ENCODE data around the gene RAB33B.

RAB33B gene

DNA sequence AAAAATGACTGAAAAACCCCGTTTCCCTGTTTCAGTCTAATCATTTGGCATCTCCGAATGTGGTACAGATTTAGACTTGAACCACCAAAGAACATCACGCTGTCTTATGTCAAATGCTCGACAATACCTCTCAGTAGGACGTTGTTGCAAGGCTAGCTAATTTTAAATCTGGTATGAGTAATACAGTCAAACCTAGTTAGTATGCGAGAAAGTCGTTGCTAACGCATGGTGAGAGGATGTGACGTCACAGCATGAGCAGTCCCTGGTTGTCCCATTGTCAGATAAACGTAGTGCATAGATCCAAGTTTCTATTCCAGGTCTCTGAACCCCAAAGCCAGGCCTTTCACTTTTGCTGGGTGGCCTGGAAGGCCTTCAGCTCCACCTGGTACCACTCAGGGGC lies 57.4 kb downstream of the RAB33B start:
- no peak for DNase-seq

DNA sequence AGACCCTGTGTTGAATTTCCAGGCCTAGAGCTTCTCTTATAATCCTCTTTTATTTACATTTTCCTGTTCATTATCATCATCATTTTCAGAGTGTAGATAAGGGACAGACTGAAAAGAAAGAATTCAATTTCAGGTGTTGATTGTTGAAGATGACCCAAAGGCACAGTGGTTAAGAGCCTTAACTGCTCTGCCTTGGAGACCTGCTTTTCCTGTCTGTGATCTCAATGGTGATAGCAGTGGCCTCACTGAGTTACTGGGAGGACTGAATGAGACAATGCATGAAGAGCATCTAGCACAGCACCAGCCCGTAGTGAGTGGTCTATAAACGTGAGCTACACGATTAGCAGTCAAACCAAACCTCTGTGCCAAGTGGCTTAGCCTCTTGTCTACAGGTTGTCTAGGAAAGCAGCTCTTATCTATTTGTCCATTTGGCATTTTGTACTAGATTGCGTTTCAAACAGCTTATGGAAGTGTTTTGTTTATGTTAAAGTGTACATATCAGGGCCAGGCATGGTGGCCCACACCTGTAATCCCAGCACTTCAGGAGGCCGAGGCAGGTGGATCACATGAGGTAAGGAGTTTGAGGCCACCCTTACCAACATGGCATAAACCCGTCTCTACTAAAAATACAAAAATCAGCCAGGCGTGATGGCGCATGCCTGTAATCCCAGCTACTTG lies 60.6 kb downstream of the RAB33B start:
- no peak for DNase-seq

DNA sequence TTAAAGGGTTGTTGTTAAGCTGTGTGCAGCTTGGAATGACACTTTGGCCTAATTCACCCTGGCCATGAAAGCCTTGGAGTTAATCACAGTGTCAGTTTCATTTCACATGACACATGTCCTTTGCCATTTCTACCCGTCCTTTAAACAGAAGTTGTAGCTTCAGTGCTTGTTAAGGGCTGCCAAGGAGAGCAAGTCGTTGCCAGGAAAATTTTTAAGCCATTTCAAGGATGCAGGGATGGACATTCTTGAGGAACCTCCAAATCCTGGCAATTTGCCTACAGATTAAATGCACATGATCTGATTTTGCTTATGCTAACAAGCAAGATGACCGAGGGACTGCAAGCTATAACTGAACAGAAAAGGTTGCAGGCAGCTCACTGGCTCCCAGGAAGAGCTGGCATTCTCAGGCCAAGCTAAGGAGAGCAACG lies 61.6 kb downstream of the RAB33B start:
- no peak for DNase-seq

DNA sequence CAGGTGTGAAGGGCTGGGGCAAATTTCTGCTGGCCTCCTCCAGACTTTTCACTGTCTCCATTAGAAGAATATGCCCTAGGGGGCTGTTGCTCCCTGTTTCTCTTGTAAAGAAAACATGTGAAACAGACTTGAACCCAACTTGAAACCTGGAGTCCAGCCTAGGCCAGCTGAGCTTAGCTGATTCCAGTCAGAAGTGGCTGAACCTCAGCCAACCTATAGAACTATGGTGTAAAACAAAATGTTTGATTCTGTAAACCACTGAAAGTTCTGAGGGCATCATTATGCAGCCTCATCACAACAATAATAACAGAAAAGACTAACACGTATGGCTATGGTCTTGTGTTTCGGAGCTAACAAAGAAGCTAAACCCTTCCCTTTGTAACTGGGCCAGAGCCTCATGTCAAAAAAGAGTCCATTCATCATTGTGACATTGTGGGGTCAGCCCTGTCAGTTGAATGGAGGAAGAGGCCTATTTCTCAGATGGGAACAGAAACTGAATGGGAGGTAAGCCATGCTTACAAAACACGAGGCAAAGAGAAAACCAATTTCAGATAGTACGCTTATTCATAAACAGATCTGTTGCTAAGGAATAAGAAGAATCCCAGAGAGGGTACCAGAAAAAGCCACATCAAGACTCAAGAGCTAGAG lies 68.0 kb downstream of the RAB33B start:
- no peak for DNase-seq

DNA sequence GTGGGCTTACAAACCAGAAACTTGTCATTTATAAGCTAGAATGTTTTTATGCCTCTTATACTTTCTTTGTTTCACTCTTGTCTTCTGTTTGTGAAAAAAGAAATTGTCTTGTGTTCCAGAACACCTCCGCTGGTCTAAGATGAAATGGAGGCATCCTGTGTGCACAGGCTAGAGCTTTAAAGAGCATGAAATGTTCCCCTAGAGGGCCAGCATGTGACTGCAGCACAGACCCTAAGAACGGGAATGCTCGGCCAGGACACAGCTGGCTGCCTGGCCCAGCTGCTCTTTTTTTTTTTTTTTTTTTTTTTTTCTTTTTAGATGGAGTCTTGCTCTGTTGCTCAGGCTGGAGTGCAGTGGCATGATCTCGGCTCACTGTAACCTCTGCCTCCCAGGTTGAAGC lies 68.5 kb downstream of the RAB33B start:
- no peak for DNase-seq

DNA sequence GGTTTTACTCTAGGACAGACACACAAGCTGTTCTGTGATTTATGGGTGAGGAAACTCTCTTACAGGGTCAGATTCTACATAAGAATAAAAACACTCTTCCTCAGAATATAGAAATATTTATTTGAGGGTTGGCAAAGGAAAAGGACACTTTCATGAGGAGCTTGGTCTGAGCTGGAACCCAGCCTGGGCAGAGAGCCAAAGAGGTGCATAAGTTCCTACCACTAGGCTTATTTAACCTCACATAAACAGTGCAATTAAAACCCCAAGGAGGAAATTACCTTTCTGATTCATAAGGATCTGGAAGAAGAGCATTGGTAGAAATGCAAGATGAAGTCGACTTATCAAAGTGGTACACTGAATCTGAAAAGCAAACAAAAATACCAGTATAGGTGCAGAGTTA lies 69.2 kb downstream of the RAB33B start:
- DNase-seq: no peak

DNA sequence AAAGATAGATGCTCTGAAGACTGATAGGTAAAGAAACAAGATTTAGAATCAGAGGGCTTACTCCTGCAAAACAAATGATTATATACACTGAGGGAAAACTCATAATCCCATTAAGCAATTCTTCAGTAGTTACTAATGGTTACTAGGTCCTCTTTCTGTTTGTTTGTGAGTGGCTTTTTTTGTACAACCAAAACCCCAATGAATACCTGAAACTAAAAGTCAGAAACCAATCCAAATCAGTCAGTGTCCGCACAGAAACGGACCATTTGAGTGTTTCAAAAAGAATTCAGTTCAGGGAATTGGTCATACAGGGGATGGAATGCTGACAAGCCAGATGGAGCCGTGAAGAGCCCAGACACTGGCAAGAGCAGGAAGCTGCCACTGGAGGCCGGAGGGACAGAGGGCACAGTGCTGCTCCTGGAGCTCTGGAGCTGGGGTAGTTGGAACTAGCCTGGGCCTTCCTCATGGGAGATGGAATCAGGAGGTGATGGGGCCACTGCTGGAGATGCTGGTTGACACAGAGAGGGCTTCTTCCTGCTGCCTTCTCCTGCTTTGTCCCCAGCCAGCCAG lies 70.2 kb downstream of the RAB33B start:
- no peak for DNase-seq

DNA sequence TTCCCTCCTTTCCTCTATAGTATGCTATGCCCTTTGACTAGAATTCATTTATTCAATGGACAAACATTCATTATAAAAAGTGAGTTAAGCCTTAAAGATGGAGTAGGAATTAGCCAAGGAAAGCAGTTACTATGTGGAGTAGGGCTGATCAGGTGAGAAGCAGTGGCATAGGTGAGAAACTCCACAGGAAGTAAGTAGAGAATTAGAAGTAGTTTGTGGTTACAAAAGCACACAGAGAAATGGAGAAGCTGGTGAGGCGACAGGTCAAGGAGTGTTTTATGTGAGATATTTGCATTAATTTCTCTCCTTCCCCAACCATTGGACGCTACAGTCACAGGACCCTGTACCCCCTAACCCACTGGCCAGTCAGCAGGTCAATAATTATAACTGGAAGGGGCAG lies 71.5 kb downstream of the RAB33B start:
- DNase-seq: no peak

Data from amniotic stem cell (primary cell).